K562 (cell line): ENCODE data around the gene COL28A1. TPM values are rescaled to one million over a fixed set of nuclear protein-coding genes. Genes with fewer than 3 reads are reported as not detected.

Experiments used
- ATAC-seq: fragments of 200-7000 bp; cut with Tn5 transposase; 3 replicates; pipeline ENCODE4 v1.9.1; 2020; ENCODE audit warnings: moderate library complexity
- BruUV-seq: library from RNA; stranded (reverse); fragments of 400-500 nt; replicated peaks from 2 replicates; lab custom pipeline; 2021; lab: Mats Ljungman, UMichigan
- CTCF ChIA-PET: fragments of 300-600 bp; formaldehyde crosslinking; extraction: SDS; loops from one replicate; lab custom pipeline; 2021; ENCODE audit warnings: low intra/inter-chr PET ratio; lab: Yijun Ruan, JAX
- POLR2A ChIA-PET: fragments of 300-600, 350-650 bp; sonication (Branson Sonifier 250); formaldehyde crosslinking; extraction: SDS; loops from one replicate; lab custom pipeline; 2021; ENCODE audit warnings: antibody characterized with exemption, inconsistent platforms; lab: Yijun Ruan, JAX
- DNase-seq, 4 experiments: peaks; one replicate each; pipeline versions ENCODE4 v3.0.0 to v3.0.0-alpha.2; 2011 to 2018; ENCODE audit warnings: low spot score in 3 of 4, mixed read lengths in 3 of 4; ENCODE audit errors: extremely low read depth in 1 of 4
- FAIRE-seq: peaks from 2 replicates; lab custom pipeline; 2011; peaks lifted over from hg19 to GRCh38; lab: Jason Lieb, UNC
- H2AFZ ChIP-seq: 2 replicates; pipeline ENCODE4 v1.6.0; 2011; ENCODE audit warnings: low read depth, low read length, control low read depth, inconsistent platforms
- H3K27ac ChIP-seq: fragments of 200-600 bp; 3 replicates; pipeline ENCODE4 v1.8.0; 2011; ENCODE audit warnings: low read depth, mild to moderate bottlenecking, control low read depth, inconsistent platforms, low read length, moderate library complexity, mixed read lengths; ENCODE audit errors: extremely low read depth
- H3K27me3 ChIP-seq, 2 experiments: fragments of 300-600 bp in 1 of 2; 2 replicates in 1 of 2; 3 replicates in 1 of 2; pipeline versions ENCODE4 v1.6.0 to v1.8.0; 2011; ENCODE audit warnings: inconsistent platforms in 2 of 2, low read length in 2 of 2, mild to moderate bottlenecking in 1 of 2, mixed read lengths in 1 of 2, moderate library complexity in 1 of 2; ENCODE audit not compliant: control insufficient read depth in 2 of 2, insufficient read depth in 2 of 2
- H3K36me3 ChIP-seq: fragments of 300-600 bp; 3 replicates; pipeline ENCODE4 v1.8.0; 2011; ENCODE audit warnings: mild to moderate bottlenecking, low read length, inconsistent platforms; ENCODE audit not compliant: control insufficient read depth, insufficient read depth
- H3K4me1 ChIP-seq, 2 experiments: fragments of 200-600 bp in 1 of 2; replicated peaks in 1 of 2; 2 replicates in 1 of 2; 3 replicates in 1 of 2; pipeline versions ENCODE4 v1.5.1 to v1.8.0; 2011; ENCODE audit warnings: inconsistent platforms in 2 of 2, low read length in 2 of 2, mild to moderate bottlenecking in 1 of 2, mixed read lengths in 1 of 2, moderate library complexity in 1 of 2; ENCODE audit not compliant: control insufficient read depth in 2 of 2, insufficient read depth in 2 of 2
- H3K4me2 ChIP-seq: 2 replicates; pipeline ENCODE4 v1.6.1; 2011; ENCODE audit warnings: low read length, control low read depth, inconsistent platforms, mixed read lengths; ENCODE audit not compliant: insufficient read depth
- H3K4me3 ChIP-seq: fragments of 200-600 bp; sonication (generic), shearing (Covaris generic); 2 replicates; pipeline ENCODE4 v1.5.1; 2016; ENCODE audit warnings: control low read depth, inconsistent platforms
- H3K79me2 ChIP-seq: fragments of 200-600 bp; 3 replicates; pipeline ENCODE4 v1.8.0; 2011; ENCODE audit warnings: low read length, inconsistent platforms; ENCODE audit not compliant: control insufficient read depth, insufficient read depth
- H3K9ac ChIP-seq, 2 experiments: 2 replicates each; pipeline versions ENCODE4 v1.6.0 to v1.6.1; 2011; ENCODE audit warnings: low read depth in 2 of 2, low read length in 2 of 2, control low read depth in 1 of 2, inconsistent platforms in 1 of 2, mild to moderate bottlenecking in 1 of 2, mixed read lengths in 1 of 2; ENCODE audit not compliant: insufficient read depth in 1 of 2
- H3K9me1 ChIP-seq: one replicate; pipeline ENCODE4 v1.6.0; 2011; ENCODE audit warnings: inconsistent platforms, mild to moderate bottlenecking, low read length, moderate library complexity; ENCODE audit not compliant: control insufficient read depth, insufficient read depth
- H3K9me3 ChIP-seq: replicated peaks from 2 replicates; pipeline ENCODE4 v1.5.1; 2011; ENCODE audit warnings: low read depth, low read length, inconsistent platforms; ENCODE audit not compliant: control insufficient read depth, insufficient read depth
- H4K20me1 ChIP-seq: replicated peaks from 2 replicates; pipeline ENCODE4 v1.6.1; 2011; ENCODE audit warnings: low read length, inconsistent platforms, mixed read lengths; ENCODE audit not compliant: control insufficient read depth, insufficient read depth
- ATF7 ChIP-seq: fragments of 450-650 bp; IDR thresholded peaks from 2 replicates; pipeline ENCODE4 v1.7.1; 2014; ENCODE audit warnings: mild to moderate bottlenecking, moderate library complexity
- CHD1 ChIP-seq: fragments of 200-600 bp; sonication (generic); IDR thresholded peaks from one replicate; pipeline ENCODE4 v1.6.1; 2012; ENCODE audit warnings: mild to moderate bottlenecking, moderate library complexity, low read length, inconsistent platforms
- CREB3 ChIP-seq: fragments of 450-650 bp; conservative IDR thresholded peaks from 2 replicates; pipeline ENCODE4 v1.6.1; 2016; ENCODE audit warnings: missing genetic modification characterization, low read depth, mild to moderate bottlenecking, missing compliant biosample characterization, moderate library complexity
- EWSR1 ChIP-seq: fragments of 450-650 bp; IDR thresholded peaks from 2 replicates; pipeline ENCODE4 v1.6.1; 2018; ENCODE audit warnings: borderline replicate concordance, mild to moderate bottlenecking, low read depth, moderate library complexity; ENCODE audit not compliant: partially characterized antibody
- HLTF ChIP-seq: fragments of 450-650 bp; IDR thresholded peaks from 2 replicates; pipeline ENCODE4 v1.6.1; 2016
- KLF16 ChIP-seq: IDR thresholded peaks from 2 replicates; pipeline ENCODE4 v1.6.1; 2016; ENCODE audit warnings: antibody characterized with exemption
- LARP7 ChIP-seq: fragments of 450-650 bp; IDR thresholded peaks from 2 replicates; pipeline ENCODE4 v1.6.1; 2016
- MTF1 ChIP-seq: fragments of 250-450 bp; sonication (Bioruptor Pico); IDR thresholded peaks from 2 replicates; pipeline ENCODE4 v1.9.0; 2021; ENCODE audit warnings: moderate library complexity, mild to moderate bottlenecking, inconsistent platforms, borderline replicate concordance
- MXD1 ChIP-seq: fragments of 250-450 bp; sonication (Bioruptor Pico); IDR thresholded peaks from 2 replicates; pipeline ENCODE4 v1.8.0; 2021; ENCODE audit warnings: borderline replicate concordance, mild to moderate bottlenecking, moderate library complexity; ENCODE audit not compliant: poor library complexity, severe bottlenecking
- RBM22 ChIP-seq: fragments of 200-400 bp; formaldehyde crosslinking; IDR thresholded peaks from 2 replicates; pipeline ENCODE4 v1.6.1; 2018; ENCODE audit warnings: low read length, low read depth; ENCODE audit not compliant: poor library complexity, severe bottlenecking
- STAT5A ChIP-seq: IDR thresholded peaks from 2 replicates; pipeline ENCODE4 v1.6.1; 2012; ENCODE audit warnings: low read length, inconsistent platforms, borderline replicate concordance
- ZBTB43 ChIP-seq: sonication (generic); formaldehyde crosslinking; IDR thresholded peaks from 2 replicates; pipeline ENCODE4 v1.8.0; 2023; ENCODE audit warnings: mild to moderate bottlenecking, missing genetic modification reagents
- ZSCAN29 ChIP-seq: fragments of 450-650 bp; IDR thresholded peaks from 2 replicates; pipeline ENCODE4 v1.6.1; 2017
- in situ Hi-C: fragments of 300-500 bp; cut with MboI; formaldehyde crosslinking; loops from 4 replicates; pipeline ENCODE4 v1.15.0; 2018; ENCODE audit warnings: inconsistent platforms, mixed read lengths
- intact Hi-C: fragments of 100-400 bp; cut with micrococcal nuclease; formaldehyde crosslinking; loops from 2 replicates; pipeline ENCODE4 v1.14.2; 2022
- polyA plus RNA-seq, 8 experiments: library from polyadenylated mRNA; depleted of rRNA in 4 of 8; stranded (reverse) in 5 of 8; unstranded in 3 of 8; fragments of >200 nt; fragmentation: Nextera tagmentation in 2 of 8; fragmentation: Illumina TruSeq in 1 of 8; extraction: Ambion mirVana in 2 of 8; extraction: Trizol in 1 of 8; gene quantifications; 2 replicates each; pipeline versions ENCODE4 v1.2.1 to v1.2.3, GENCODE V29; 2011 to 2014; ENCODE audit warnings: inconsistent platforms in 1 of 8, missing spikeins in 1 of 8
- total RNA-seq, 7 experiments: library from RNA; depleted of rRNA in 6 of 7; stranded (reverse); fragments of >200 nt in 6 of 7; fragmentation: Illumina TruSeq in 2 of 7; extraction: Trizol in 2 of 7; gene quantifications; 2 replicates each; pipeline versions ENCODE4 v1.2.1 to v1.2.3, GENCODE V29; 2011 to 2021; ENCODE audit warnings: low replicate concordance in 1 of 7

Gene COL28A1
- total and polyA plus RNA-seq, 9 of the 15 experiments (the other 6 are each of a cell fraction or from before 2014, with no cell fraction given) = 0.03 to 0.13 (median 0.05) TPM; not detected in 3

GRCh38 chr7:7405461-7405860, 130.2 kb downstream of the COL28A1 start:
- in situ Hi-C loops = loop anchor here (25.0 kb wide), 1 partner anchor 443 kb away; no protein-coding TSS in a partner anchor
- POLR2A ChIA-PET = no interaction called here

More at GRCh38 chr7:7405461-7405860, 130.2 kb downstream of the COL28A1 start:
- no peaks in the 10 kb centered on the region for H3K4me1 ChIP-seq
- no peak overlapping the region for H3K4me3 ChIP-seq
- no peaks in the 10 kb centered on the region for H4K20me1 ChIP-seq
- no peak overlapping the region for H2AFZ ChIP-seq
- no TSS peak for BruUV-seq
- H3K27ac ChIP-seq = no peak overlapping the region
- no peaks in the 10 kb centered on the region for H3K36me3 ChIP-seq
- ATAC-seq = no peak
- DNase-seq = no peak
- no peak for TF ChIP-seq RBM22
- TF ChIP-seq EWSR1 = no peak
- TF ChIP-seq ZBTB43 (CRISPR knock-in tag) = no peak
- TF ChIP-seq CREB3 (tag) = no peak
- TF ChIP-seq ZSCAN29 = no peak
- TF ChIP-seq HLTF = no peak
- TF ChIP-seq KLF16 = no peak
- TF ChIP-seq STAT5A = no peak
- TF ChIP-seq LARP7 = no peak
- TF ChIP-seq MXD1 = no peak
- no peak for TF ChIP-seq ATF7
- TF ChIP-seq CHD1 = no peak
- TF ChIP-seq MTF1 (CRISPR knock-in tag) = no peak
- H3K4me2 ChIP-seq = no peak overlapping the region
- H3K9ac ChIP-seq = no peak overlapping the region
- CTCF ChIA-PET = no interaction called here
- intact Hi-C loops = no loop called here
- H3K9me1 ChIP-seq = no peaks in the 10 kb centered on the region
- H3K9me3 ChIP-seq = no peaks in the 10 kb centered on the region; the same call in 1 of the 2 replicates
- no peak for FAIRE-seq
- no peaks in the 10 kb centered on the region for H3K27me3 ChIP-seq
- no peaks in the 10 kb centered on the region for H3K79me2 ChIP-seq
